Measurements from ENCODE around the gene ENOSF1. TPM values are rescaled to one million over a fixed set of nuclear protein-coding genes. Genes with fewer than 3 reads are reported as not detected.

The ENOSF1 gene
- total RNA-seq, 1 experiment from 2014 or later, result 48.7 TPM

DNA sequence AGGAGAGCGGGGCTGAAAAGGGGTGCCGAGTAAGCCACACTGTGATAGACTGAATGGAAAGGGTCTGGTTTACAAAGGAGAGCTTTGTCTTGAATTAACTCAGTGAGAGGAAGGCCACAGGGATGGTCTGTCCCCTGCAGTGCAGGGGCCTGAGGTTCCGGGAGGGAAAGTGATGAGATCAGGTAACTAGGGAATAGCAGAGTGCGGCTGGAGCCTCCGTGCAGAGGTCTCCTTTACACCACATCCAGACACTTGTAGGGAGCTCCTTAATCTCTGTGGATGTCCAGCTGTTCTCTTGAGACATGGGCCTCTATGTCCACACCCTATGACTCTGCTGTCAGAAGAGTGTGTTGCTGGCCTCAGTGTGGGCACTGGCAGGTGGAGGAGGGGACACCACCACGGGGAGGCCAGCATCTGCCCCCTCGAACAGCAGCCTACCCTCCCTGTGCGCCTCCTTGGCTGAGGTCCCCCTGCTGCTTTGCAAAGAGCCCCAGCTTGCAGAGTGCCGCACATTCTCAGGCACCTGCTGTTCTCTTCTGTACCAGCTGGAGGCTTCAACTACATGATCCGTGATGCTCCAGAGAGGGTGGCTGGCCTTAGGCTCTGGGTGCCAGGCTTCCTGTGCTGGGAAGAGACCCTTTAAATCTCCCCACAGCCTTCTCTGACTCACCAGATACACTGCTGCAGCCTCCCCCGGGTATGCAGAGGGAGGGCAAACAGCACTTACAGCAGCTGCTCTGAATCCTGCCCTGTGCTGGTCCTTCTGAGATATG lies 25.9 kb downstream of the ENOSF1 start:
- Histone ChIP-seq H3K27me3 (ENCODE audit: insufficient read depth, low read depth) (no peaks in the 10 kb centered on the region), H3F3A (ENCODE audit: insufficient read depth, low read depth) (no peaks in the 10 kb centered on the region; the same call in 1 of the 2 replicates), H2AFZ (no peak overlapping the region), H3K4me3 (no peak overlapping the region), H3K9me3 (ENCODE audit: insufficient read depth, low read depth) (no peaks in the 10 kb centered on the region), H3K27ac (no peak overlapping the region), H3K4me1 (replicated peaks; ENCODE audit: insufficient read depth) (no peaks in the 10 kb centered on the region), H4K20me1 (ENCODE audit: insufficient read depth) (no peaks in the 10 kb centered on the region), H3K79me2 (ENCODE audit: low read depth) (no peaks in the 10 kb centered on the region), H3K36me3 (ENCODE audit: low read depth) (0 out of 2 replicates have a peak, but pooled peaks cover 6% of the 10 kb centered on the region), H3K4me2 (no peak overlapping the region), H3K9me2 (ENCODE audit: insufficient read depth) (no peaks in the 10 kb centered on the region)
- intact Hi-C loops (cut with micrococcal nuclease; ENCODE audit: unreplicated experiment), result no loop called here
- no peak for TF ChIP-seq EZH2 (IDR thresholded peaks at IDR 0.05; ENCODE audit: low read depth)
- TF ChIP-seq, protein P1, sequence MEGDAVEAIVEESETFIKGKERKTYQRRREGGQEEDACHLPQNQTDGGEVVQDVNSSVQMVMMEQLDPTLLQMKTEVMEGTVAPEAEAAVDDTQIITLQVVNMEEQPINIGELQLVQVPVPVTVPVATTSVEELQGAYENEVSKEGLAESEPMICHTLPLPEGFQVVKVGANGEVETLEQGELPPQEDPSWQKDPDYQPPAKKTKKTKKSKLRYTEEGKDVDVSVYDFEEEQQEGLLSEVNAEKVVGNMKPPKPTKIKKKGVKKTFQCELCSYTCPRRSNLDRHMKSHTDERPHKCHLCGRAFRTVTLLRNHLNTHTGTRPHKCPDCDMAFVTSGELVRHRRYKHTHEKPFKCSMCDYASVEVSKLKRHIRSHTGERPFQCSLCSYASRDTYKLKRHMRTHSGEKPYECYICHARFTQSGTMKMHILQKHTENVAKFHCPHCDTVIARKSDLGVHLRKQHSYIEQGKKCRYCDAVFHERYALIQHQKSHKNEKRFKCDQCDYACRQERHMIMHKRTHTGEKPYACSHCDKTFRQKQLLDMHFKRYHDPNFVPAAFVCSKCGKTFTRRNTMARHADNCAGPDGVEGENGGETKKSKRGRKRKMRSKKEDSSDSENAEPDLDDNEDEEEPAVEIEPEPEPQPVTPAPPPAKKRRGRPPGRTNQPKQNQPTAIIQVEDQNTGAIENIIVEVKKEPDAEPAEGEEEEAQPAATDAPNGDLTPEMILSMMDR (conservative IDR thresholded peaks at IDR 0.05), result no peak
- DNase-seq, result no peak
- ChIA-PET POLR2A (ENCODE audit: unreplicated experiment) (no interaction called here), CTCF (no interaction called here)
- no TSS peak for BruUV-seq (replicated peaks)

DNA sequence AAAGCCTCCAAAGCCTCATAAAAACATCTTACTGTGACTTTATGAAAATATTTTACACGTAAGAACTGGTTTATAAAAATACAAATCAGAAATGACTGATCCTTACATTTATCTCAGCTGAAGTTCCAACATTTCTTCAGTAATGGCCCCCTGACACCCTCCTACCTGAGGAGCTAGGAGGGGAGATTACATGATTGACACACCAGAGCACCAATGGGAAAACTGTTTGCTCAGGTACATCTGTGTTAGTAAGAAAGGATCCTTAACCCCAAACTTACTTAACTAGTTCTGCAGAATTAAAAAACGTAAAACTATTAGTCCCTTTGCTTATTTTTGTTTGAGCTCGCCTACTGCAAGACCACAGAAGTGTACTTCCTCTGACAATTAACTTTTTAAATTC lies 27.0 kb downstream of the ENOSF1 start:
- ChIA-PET CTCF (no interaction called here), POLR2A (ENCODE audit: unreplicated experiment) (no interaction called here)
- intact Hi-C loops (cut with micrococcal nuclease; ENCODE audit: unreplicated experiment), result no loop called here
- no peaks in the 10 kb centered on the region for H3K9me3 ChIP-seq (ENCODE audit: insufficient read depth, low read depth)
- no peaks in the 10 kb centered on the region for H3K79me2 ChIP-seq (ENCODE audit: low read depth)
- H3F3A ChIP-seq (ENCODE audit: insufficient read depth, low read depth), result no peaks in the 10 kb centered on the region; the same call in 1 of the 2 replicates
- H3K4me3 ChIP-seq, result no peak overlapping the region
- no peak overlapping the region for H3K27ac ChIP-seq
- no peaks in the 10 kb centered on the region for H3K4me1 ChIP-seq (replicated peaks; ENCODE audit: insufficient read depth)
- no peak for TF ChIP-seq EZH2 (IDR thresholded peaks at IDR 0.05; ENCODE audit: low read depth)
- TF ChIP-seq, protein P1 (conservative IDR thresholded peaks at IDR 0.05), result no peak
- no peaks in the 10 kb centered on the region for H4K20me1 ChIP-seq (ENCODE audit: insufficient read depth)
- no peaks in the 10 kb centered on the region for H3K9me2 ChIP-seq (ENCODE audit: insufficient read depth)
- no peak for DNase-seq
- H3K27me3 ChIP-seq (ENCODE audit: insufficient read depth, low read depth), result no peaks in the 10 kb centered on the region
- H2AFZ ChIP-seq, result no peak overlapping the region
- no peak overlapping the region for H3K4me2 ChIP-seq
- H3K36me3 ChIP-seq (ENCODE audit: low read depth), result 0 out of 2 replicates have a peak, but pooled peaks cover 7% of the 10 kb centered on the region
- no TSS peak for BruUV-seq (replicated peaks)

DNA sequence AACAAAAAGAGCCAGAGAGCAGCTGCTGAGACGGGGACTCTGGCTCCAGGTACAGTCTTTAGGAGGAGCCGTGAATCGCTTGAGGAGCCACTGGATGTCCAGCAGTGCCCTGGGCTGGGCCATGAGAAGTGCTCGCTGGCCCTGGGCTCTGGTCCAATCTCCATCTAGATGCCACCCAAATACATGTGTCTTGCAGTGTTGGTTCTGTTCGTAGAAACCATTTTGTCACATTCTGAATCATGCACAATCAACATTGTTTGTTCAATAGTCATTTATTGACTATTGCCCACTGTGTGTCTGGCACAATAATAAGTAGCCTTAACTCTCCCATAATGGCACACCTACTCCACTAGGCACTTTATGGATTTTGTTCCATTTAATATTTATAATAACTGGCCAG lies 28.9 kb downstream of the ENOSF1 start:
- H3K9me3 ChIP-seq (ENCODE audit: insufficient read depth, low read depth), result no peaks in the 10 kb centered on the region
- H3K79me2 ChIP-seq (ENCODE audit: low read depth), result no peaks in the 10 kb centered on the region
- H4K20me1 ChIP-seq (ENCODE audit: insufficient read depth), result no peaks in the 10 kb centered on the region
- CTCF ChIA-PET, result no interaction called here
- no TSS peak for BruUV-seq (replicated peaks)
- H3K9me2 ChIP-seq (ENCODE audit: insufficient read depth), result no peaks in the 10 kb centered on the region
- no peak for DNase-seq
- no peaks in the 10 kb centered on the region for H3K27me3 ChIP-seq (ENCODE audit: insufficient read depth, low read depth)
- no peak overlapping the region for H3K27ac ChIP-seq
- POLR2A ChIA-PET (ENCODE audit: unreplicated experiment), result no interaction called here
- H3K4me3 ChIP-seq, result no peak overlapping the region
- H3F3A ChIP-seq (ENCODE audit: insufficient read depth, low read depth), result no peaks in the 10 kb centered on the region; the same call in 1 of the 2 replicates
- H3K36me3 ChIP-seq (ENCODE audit: low read depth), result peaks cover 7% of the 10 kb centered on the region; the same call in 1 of the 2 replicates
- no peak overlapping the region for H3K4me2 ChIP-seq
- intact Hi-C loops (cut with micrococcal nuclease; ENCODE audit: unreplicated experiment), result no loop called here
- no peaks in the 10 kb centered on the region for H3K4me1 ChIP-seq (replicated peaks; ENCODE audit: insufficient read depth)
- H2AFZ ChIP-seq, result no peak overlapping the region
- TF ChIP-seq, protein P1 (conservative IDR thresholded peaks at IDR 0.05), result no peak
- no peak for TF ChIP-seq EZH2 (IDR thresholded peaks at IDR 0.05; ENCODE audit: low read depth)
